Breast epithelium (tissue), 4 donors: ENCODE data around the gene FBXO31. TPM values are rescaled to one million over a fixed set of nuclear protein-coding genes. Genes with fewer than 3 reads are reported as not detected.

Experiments used
- DNase-seq, 2 donors: peaks; one replicate each; pipeline ENCODE4 v3.0.0-alpha.2; 2019; ENCODE audit warnings: low spot score in 2 of 2
- H3K27ac ChIP-seq, 2 donors: fragments of 200-600 bp; sonication (generic) in 1 of 2; one replicate each; pipeline ENCODE4 v1.5.1; 2016 to 2019; ENCODE audit warnings: mild to moderate bottlenecking in 1 of 2
- H3K27me3 ChIP-seq, 2 donors: fragments of 200-600 bp; sonication (generic) in 1 of 2; one replicate each; pipeline versions ENCODE4 v1.5.1 to v1.6.0; 2017 to 2019; ENCODE audit warnings: control low read depth in 1 of 2, mild to moderate bottlenecking in 1 of 2
- H3K36me3 ChIP-seq: fragments of 200-600 bp; one replicate; pipeline ENCODE4 v1.5.1; 2019
- H3K4me1 ChIP-seq, 2 donors: fragments of 200-600 bp; sonication (generic); one replicate each; pipeline ENCODE4 v1.5.1; 2016 to 2019; ENCODE audit warnings: control low read depth in 1 of 2
- H3K4me3 ChIP-seq, 3 donors: fragments of 200-600 bp; sonication (generic); 1 replicate in 2 of 3; 2 replicates in 1 of 3; pipeline ENCODE4 v1.5.1; 2016 to 2019; ENCODE audit warnings: mild to moderate bottlenecking in 3 of 3, moderate library complexity in 2 of 3
- H3K9me3 ChIP-seq, 2 donors: fragments of 200-600 bp; sonication (generic) in 1 of 2; one replicate each; pipeline ENCODE4 v1.5.1; 2016 to 2019; ENCODE audit warnings: control low read depth in 1 of 2
- CTCF ChIP-seq, 3 donors: fragments of 450-650 bp; IDR thresholded peaks; one replicate each; pipeline ENCODE4 v1.5.1; 2016 to 2017; ENCODE audit warnings: antibody characterized with exemption in 3 of 3, mild to moderate bottlenecking in 3 of 3, moderate library complexity in 3 of 3
- POLR2A ChIP-seq: fragments of 450-650 bp; IDR thresholded peaks from one replicate; pipeline ENCODE4 v1.6.1; 2016; ENCODE audit warnings: antibody characterized with exemption, mild to moderate bottlenecking, moderate library complexity
- POLR2AphosphoS5 ChIP-seq, 3 donors: sonication (generic); formaldehyde crosslinking; IDR thresholded peaks; one replicate each; pipeline ENCODE4 v1.6.1; 2017; ENCODE audit warnings: antibody characterized with exemption in 3 of 3
- intact Hi-C: fragments of 100-400 bp; cut with DNase I; formaldehyde crosslinking; loops from one replicate; pipeline ENCODE4 v1.15.1; 2023; ENCODE audit warnings: low total_unique reads
- total RNA-seq, 3 donors: library from RNA; depleted of rRNA; stranded (reverse); fragments of >200 nt; gene quantifications; one replicate each; pipeline ENCODE4 v1.1.0, GENCODE V29; 2016

The FBXO31 gene
- total RNA-seq, 3 donors from 2014 or later = 43.0 to 74.7 (median 67.4) TPM

- Histone ChIP-seq H3K27me3 (no peaks in the 10 kb centered on the region), H3K9me3 (no peaks in the 10 kb centered on the region), H3K4me1 (no peaks in the 10 kb centered on the region), H3K36me3 (no peaks in the 10 kb centered on the region), H3K27ac (no peak overlapping the region), H3K4me3 (no peak overlapping the region)
- intact Hi-C loops = no loop called here
- no peak for TF ChIP-seq POLR2AphosphoS5 (IDR thresholded peaks at IDR 0.05)
- no peak for TF ChIP-seq CTCF (IDR thresholded peaks at IDR 0.05)
- TF ChIP-seq POLR2A = no peak
- no peak for DNase-seq
Observed at GRCh38 chr16:87360862-87361610, 22.5 kb downstream of the FBXO31 start.

- H3K4me1 ChIP-seq = no peaks in the 10 kb centered on the region
- no peaks in the 10 kb centered on the region for H3K9me3 ChIP-seq
- no peak for TF ChIP-seq POLR2AphosphoS5 (IDR thresholded peaks at IDR 0.05)
- no peak overlapping the region for H3K27ac ChIP-seq
- DNase-seq = no peak
- no peak overlapping the region for H3K4me3 ChIP-seq
- intact Hi-C loops = no loop called here
- no peaks in the 10 kb centered on the region for H3K27me3 ChIP-seq
- H3K36me3 ChIP-seq = no peaks in the 10 kb centered on the region
Observed at GRCh38 chr16:87359121-87359520, 24.5 kb downstream of the FBXO31 start.

- no peak for TF ChIP-seq CTCF (IDR thresholded peaks at IDR 0.05)
- TF ChIP-seq POLR2A = no peak
- TF ChIP-seq POLR2AphosphoS5 (IDR thresholded peaks at IDR 0.05) = no peak
- H3K27ac ChIP-seq = no peak overlapping the region
Observed at GRCh38 chr16:87358696-87359095, 24.9 kb downstream of the FBXO31 start.

GRCh38 chr16:87358250-87358649 lies 25.3 kb downstream of the FBXO31 start:
- Histone ChIP-seq H3K36me3 (no peaks in the 10 kb centered on the region), H3K4me3 (no peak overlapping the region), H3K27ac (no peak overlapping the region), H3K27me3 (no peaks in the 10 kb centered on the region), H3K4me1 (no peaks in the 10 kb centered on the region), H3K9me3 (no peaks in the 10 kb centered on the region)
- TF ChIP-seq POLR2A (no peak), CTCF (IDR thresholded peaks at IDR 0.05) (no peak), POLR2AphosphoS5 (IDR thresholded peaks at IDR 0.05) (no peak)
- intact Hi-C loops = no loop called here
- no peak for DNase-seq

More at GRCh38 chr16:87358696-87359095, 24.9 kb downstream of the FBXO31 start:
- Histone ChIP-seq H3K4me3 (no peak overlapping the region), H3K36me3 (no peaks in the 10 kb centered on the region), H3K9me3 (no peaks in the 10 kb centered on the region), H3K4me1 (no peaks in the 10 kb centered on the region), H3K27me3 (no peaks in the 10 kb centered on the region)
- intact Hi-C loops = no loop called here
- no peak for DNase-seq

GRCh38 chr16:87356491-87356853 lies 27.1 kb downstream of the FBXO31 start:
- Histone ChIP-seq H3K4me1 (no peaks in the 10 kb centered on the region), H3K9me3 (no peaks in the 10 kb centered on the region), H3K27me3 (no peaks in the 10 kb centered on the region), H3K4me3 (no peak overlapping the region), H3K27ac (no peak overlapping the region), H3K36me3 (no peaks in the 10 kb centered on the region)
- intact Hi-C loops = no loop called here
- DNase-seq = no peak
- TF ChIP-seq POLR2AphosphoS5 (IDR thresholded peaks at IDR 0.05) = no peak
- no peak for TF ChIP-seq CTCF (IDR thresholded peaks at IDR 0.05)
- no peak for TF ChIP-seq POLR2A
